Muscle of leg (tissue), 11 donors: Measurements from ENCODE around the gene NATD1. TPM values are rescaled to one million over a fixed set of nuclear protein-coding genes. Genes with fewer than 3 reads are reported as not detected.

Experiments used
- DNase-seq: peaks from one replicate; pipeline ENCODE4 v3.0.0; 2013
- H3K27ac ChIP-seq: one replicate; pipeline ENCODE4 v1.5.1; 2013; ENCODE audit warnings: mild to moderate bottlenecking, low read length, control low read depth
- H3K27me3 ChIP-seq: one replicate; pipeline ENCODE4 v1.6.1; 2013; ENCODE audit warnings: low read length; ENCODE audit not compliant: control insufficient read depth, insufficient read depth
- H3K36me3 ChIP-seq: one replicate; pipeline ENCODE4 v1.6.1; 2013; ENCODE audit warnings: low read length; ENCODE audit not compliant: control insufficient read depth, insufficient read depth
- H3K4me1 ChIP-seq: one replicate; pipeline ENCODE4 v1.6.1; 2013; ENCODE audit warnings: low read length; ENCODE audit not compliant: control insufficient read depth, insufficient read depth
- H3K4me3 ChIP-seq: one replicate; pipeline ENCODE4 v1.5.1; 2013; ENCODE audit warnings: low read length, control low read depth
- H3K9me3 ChIP-seq: replicated peaks from 2 replicates; pipeline ENCODE4 v1.6.1; 2013; ENCODE audit warnings: low read depth, low read length; ENCODE audit not compliant: control insufficient read depth
- WGBS: methylation state at CpG from one replicate; pipeline ENCODE4 v1.1.5; 2013; ENCODE audit warnings: missing lambda C conversion rate; ENCODE audit not compliant: insufficient coverage; 5-methylcytosine and 5-hydroxymethylcytosine counted together
- polyA plus RNA-seq, 8 donors: library from polyadenylated mRNA; unstranded; fragments of 120-200 nt; gene quantifications; one replicate each; pipeline versions ENCODE4 v1.2.1 to v1.2.3, GENCODE V29; 2013; ENCODE audit warnings: inconsistent platforms in 1 of 8, low replicate concordance in 1 of 8; ENCODE audit not compliant: insufficient read length in 8 of 8, insufficient read depth in 1 of 8
- total RNA-seq: library from RNA; stranded (reverse); fragments of 120-200 nt; gene quantifications from one replicate; pipeline ENCODE4 v1.2.4, GENCODE V29; 2013

NATD1 gene
- total and polyA plus RNA-seq, 9 donors: 8.7 to 17.2 (median 15.9) TPM

DNA sequence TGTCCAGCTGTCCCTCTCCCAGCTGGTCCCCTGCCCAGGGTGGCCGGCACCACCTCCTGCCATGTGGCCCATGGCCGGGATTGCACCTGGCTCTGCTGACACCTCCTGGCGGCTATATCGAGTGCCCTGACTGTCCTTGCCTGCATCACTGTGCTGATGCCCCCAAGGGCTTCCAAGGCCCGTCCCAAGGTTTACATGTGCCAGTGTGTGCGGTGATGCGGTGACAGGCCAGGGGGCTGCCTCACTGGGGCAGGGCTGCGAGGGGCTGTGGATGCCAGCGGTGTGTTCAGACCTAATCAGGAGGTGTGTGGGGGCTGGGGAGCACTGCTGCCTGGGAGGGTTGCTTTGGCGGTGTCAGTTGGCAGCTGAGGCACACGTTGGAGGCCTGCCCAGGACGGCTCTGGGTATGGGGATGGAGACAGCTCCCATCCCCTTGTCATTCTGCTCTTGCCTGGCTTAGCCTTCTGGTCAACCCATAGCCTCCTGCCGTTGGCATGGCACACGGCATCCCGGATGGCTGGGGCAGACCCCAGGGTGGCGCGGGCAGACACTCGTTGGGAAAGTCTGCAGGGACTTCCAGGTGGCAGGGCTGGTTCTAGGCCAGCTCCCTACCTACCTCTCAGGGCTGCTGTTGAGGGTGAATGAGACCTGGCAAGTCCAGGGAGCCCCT lies 36.8 kb upstream of the NATD1 start:
- DNase-seq: peak; percentile 48
- Histone ChIP-seq H3K4me1 (peaks cover 72% of the 10 kb centered on the region), H3K27ac (peak overlapping the region; percentile 42), H3K9me3 (peaks cover 5% of the 10 kb centered on the region), H3K4me3 (no peak overlapping the region), H3K36me3 (peaks cover 16% of the 10 kb centered on the region), H3K27me3 (no peaks in the 10 kb centered on the region)
- WGBS: 75% methylated on average over 17 of the region's 18 CpGs

GRCh38 chr17:21289175-21289901 lies 36.1 kb upstream of the NATD1 start:
- Histone ChIP-seq H3K27ac (peak overlapping the region; percentile 42), H3K36me3 (peaks cover 16% of the 10 kb centered on the region), H3K9me3 (no peaks in the 10 kb centered on the region), H3K4me3 (no peak overlapping the region), H3K27me3 (no peaks in the 10 kb centered on the region), H3K4me1 (peaks cover 65% of the 10 kb centered on the region)
- no peak for DNase-seq
- WGBS: 90% methylated on average over 9 of the region's 11 CpGs

GRCh38 chr17:21288571-21289017 lies 35.4 kb upstream of the NATD1 start:
- Histone ChIP-seq H3K27me3 (peaks cover under 1% of the 10 kb centered on the region), H3K27ac (peak overlapping the region; percentile 94), H3K4me3 (no peak overlapping the region), H3K9me3 (no peaks in the 10 kb centered on the region), H3K4me1 (peaks cover 67% of the 10 kb centered on the region), H3K36me3 (peaks cover 16% of the 10 kb centered on the region)
- WGBS: 80% methylated on average over 4 of the region's 6 CpGs
- no peak for DNase-seq

DNA sequence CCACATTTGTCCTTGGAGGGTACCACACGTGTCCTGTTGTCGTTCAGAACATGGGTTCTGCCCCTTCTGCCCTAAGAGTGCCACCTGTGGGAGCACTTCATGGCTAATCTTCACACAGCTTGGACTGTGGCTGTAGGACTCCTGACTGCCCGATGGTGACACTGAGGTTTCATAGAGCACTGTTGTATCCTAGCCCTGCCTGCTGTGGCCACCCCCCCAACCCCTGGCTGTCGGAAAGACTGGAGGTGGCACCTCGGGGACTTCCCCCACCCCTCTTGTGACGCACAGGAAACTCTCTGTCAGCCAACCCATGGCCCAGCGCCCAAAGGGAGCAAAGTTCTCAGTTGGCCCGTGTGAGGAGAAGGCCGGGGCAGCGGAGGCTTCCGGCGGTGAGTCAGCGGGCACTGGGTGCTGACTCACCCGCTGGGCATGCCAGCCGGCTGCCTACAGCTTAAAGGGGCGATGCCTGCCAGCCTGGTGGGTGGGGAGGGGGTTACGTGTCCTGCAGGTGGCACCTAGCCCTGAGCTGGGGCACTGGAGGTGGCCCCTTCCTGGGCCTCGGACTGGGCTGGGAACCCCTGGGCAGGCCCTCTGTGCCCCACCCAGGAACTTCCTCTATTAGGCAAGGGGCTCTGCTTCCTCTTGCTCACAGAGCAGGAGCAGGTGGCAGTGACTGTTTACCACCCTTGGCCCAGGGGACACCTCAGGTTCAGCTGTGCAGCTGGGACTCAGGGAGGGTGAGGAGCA lies 34.7 kb upstream of the NATD1 start:
- Histone ChIP-seq H3K9me3 (no peaks in the 10 kb centered on the region), H3K36me3 (peaks cover 13% of the 10 kb centered on the region), H3K27ac (peak overlapping the region; percentile 94), H3K4me1 (peaks cover 71% of the 10 kb centered on the region), H3K27me3 (peaks cover 2% of the 10 kb centered on the region), H3K4me3 (peak overlapping the region; percentile 15)
- 44% methylated on average over 8 of the region's 18 CpGs for WGBS
- DNase-seq: peak; percentile 93

DNA sequence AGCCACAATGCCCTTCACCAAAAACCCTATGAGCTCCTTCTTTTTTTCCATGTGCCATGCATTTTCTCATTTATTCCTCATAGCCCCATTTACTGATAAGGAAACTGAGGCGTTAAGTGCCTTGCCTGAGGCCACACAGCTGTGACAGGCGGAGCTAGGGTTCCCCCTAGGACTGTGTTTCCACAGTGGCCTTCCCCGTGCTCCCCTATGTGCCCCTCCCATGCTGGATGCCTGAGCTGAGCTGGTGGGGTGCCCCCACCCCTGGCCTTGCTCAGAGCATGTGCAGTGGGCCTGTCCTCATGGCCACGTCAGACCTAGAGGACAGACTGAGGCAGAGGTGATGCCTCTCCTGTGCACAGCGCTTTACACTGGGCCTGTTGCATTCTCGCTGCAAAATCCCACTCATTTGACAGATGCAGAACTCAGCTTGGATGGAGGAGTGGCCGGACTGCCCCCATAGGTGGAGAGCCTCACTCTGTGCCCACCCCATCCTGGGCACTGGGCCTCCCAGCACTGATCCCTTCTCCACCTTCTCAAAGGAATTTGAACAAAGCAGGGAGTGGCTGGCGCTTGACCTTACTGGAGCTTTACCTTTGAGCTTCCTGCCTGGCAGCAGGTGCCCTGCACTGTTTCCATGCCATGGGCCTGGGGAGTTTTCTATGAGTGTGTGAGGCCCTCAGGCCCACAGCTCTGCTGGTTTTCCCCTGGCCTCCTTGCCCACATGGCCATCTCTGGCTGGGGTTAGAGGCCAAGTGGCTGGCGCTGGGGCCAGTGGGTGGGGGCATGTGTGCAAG lies 33.9 kb upstream of the NATD1 start:
- peaks cover 75% of the 10 kb centered on the region for H3K4me1 ChIP-seq
- H3K27me3 ChIP-seq: peaks cover 2% of the 10 kb centered on the region
- 67% methylated on average over 8 of the region's 9 CpGs for WGBS

GRCh38 chr17:21286066-21286770 lies 33.0 kb upstream of the NATD1 start:
- Histone ChIP-seq H3K4me3 (peak overlapping the region; percentile 79), H3K27me3 (peaks cover 2% of the 10 kb centered on the region), H3K9me3 (no peaks in the 10 kb centered on the region), H3K4me1 (peaks cover 69% of the 10 kb centered on the region), H3K27ac (peak overlapping the region; percentile 94), H3K36me3 (peaks cover 6% of the 10 kb centered on the region)
- WGBS: 14% methylated on average over 9 of the region's 16 CpGs
- peak; percentile 90 for DNase-seq

More for the DNA sequence above, 33.9 kb upstream of the NATD1 start:
- H3K36me3 ChIP-seq: peaks cover 13% of the 10 kb centered on the region
- H3K4me3 ChIP-seq: peak overlapping the region; percentile 79
- no peak for DNase-seq
- H3K27ac ChIP-seq: peak overlapping the region; percentile 94
- H3K9me3 ChIP-seq: no peaks in the 10 kb centered on the region

GRCh38 chr17:21285164-21286065 lies 32.2 kb upstream of the NATD1 start:
- no peaks in the 10 kb centered on the region for H3K9me3 ChIP-seq
- WGBS: 10% methylated on average over 10 of the region's 16 CpGs
- H3K4me1 ChIP-seq: peaks cover 66% of the 10 kb centered on the region
- H3K27me3 ChIP-seq: peaks cover 2% of the 10 kb centered on the region
- H3K36me3 ChIP-seq: peaks cover 3% of the 10 kb centered on the region
- peak overlapping the region; percentile 94 for H3K27ac ChIP-seq
- peak; percentile 53 for DNase-seq
- H3K4me3 ChIP-seq: peak overlapping the region; percentile 79

DNA sequence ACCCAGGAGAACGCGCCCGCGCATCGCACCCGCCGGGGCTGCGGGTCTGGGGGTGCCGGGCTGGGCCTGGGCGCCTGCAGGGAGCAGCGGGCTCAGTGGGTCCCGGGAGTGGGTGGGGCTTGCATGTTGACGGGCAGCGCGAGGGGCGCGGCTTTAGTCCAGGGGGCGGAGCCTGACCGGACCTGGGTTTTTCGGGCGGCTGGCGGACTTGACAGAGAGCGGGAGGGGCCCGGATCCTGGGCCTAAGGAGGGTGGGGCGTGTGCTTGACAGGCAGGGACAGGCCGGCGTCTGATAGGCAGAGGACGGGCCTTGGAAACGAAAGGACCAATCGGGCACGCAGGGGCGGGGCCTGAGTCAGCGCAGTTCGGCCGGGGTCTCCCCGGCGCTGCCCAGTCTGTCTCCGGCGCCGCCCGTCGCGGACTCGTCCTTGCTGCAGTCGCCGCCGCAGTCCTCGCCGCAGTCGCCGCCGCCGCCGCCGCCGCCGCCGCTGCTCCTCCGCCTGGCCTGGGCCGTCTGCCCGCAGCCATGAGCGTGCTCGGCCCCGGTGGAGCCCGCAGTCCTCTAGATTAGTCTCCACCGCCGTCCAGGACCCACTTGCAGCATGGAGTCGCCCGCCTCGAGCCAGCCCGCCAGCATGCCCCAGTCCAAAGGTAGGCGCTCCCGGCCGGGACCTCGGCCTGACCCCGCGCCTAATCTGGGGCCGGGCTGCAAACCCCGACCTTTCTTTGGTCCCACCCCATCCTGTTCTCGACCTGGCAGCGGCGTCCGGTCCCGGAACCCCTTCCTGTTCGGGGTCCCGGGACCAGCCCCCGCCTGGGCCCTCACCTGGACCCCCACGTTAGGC lies 31.3 kb upstream of the NATD1 start, which contains the start of gene MAP2K3:
TSS of gene MAP2K3 (plus strand) at position 393 of the 845 bp plus-strand sequence. CDS start at position 603, 210 bp downstream.
- under 1% methylated on average over 88 of the region's 88 CpGs for WGBS
- Histone ChIP-seq H3K4me1 (peaks cover 60% of the 10 kb centered on the region), H3K27ac (peak within 1 kb of the TSS; percentile 94)

More for the DNA sequence above, 31.3 kb upstream of the NATD1 start, which contains the start of gene MAP2K3:
- H3K9me3 ChIP-seq: no peaks in the 10 kb centered on the region
- no peaks in the 10 kb centered on the region for H3K36me3 ChIP-seq
- peaks cover 2% of the 10 kb centered on the region for H3K27me3 ChIP-seq
- peak within 1 kb of the TSS; percentile 79 for H3K4me3 ChIP-seq
- peak; percentile 100 for DNase-seq
